ENCODE data around the gene APLP2. TPM values are rescaled to one million over a fixed set of nuclear protein-coding genes. Genes with fewer than 3 reads are reported as not detected.
"Not testable (repeated sequence)": the region's sequence is repeated elsewhere in the genome, so short reads cannot be mapped to it uniquely, and the experiment has no call there.

The APLP2 gene
- total RNA-seq, 1 donor from 2014 or later = 222 TPM

DNA sequence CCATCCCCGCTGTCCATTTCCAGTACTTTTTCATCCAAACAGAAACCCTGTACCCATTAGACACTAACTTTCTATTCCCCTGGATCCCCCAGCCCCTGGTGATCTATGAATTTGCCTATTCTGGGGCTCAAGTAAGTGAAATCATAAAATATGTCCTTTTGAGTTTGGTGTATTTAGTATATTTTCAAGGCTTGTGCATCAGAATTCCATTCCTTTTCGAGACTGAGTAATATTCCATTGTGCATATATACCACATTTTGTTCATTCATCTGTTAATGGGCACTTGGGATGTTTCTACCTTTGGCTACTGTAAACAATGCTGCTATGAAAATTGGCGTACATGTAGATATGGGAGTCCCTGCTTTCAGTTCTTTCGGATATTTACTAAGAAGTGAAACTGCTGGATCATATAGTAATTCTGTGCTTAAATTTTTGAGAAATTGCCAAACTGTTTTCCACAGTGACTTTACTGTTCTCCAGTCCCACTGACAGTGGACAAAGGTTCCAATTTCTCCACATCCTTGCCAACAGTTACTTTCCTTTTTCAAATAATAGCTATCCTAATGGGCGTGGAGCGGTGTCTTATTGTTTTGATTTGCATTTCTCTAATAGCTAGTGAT lies 16.1 kb downstream of the APLP2 start:
- intact Hi-C loops (cut with DNase I) = no loop called here
- no peak for DNase-seq (ENCODE audit: low spot score)
- ATAC-seq = no peak

- intact Hi-C loops (cut with DNase I) = no loop called here
- DNase-seq (ENCODE audit: low spot score) (no peak), ATAC-seq (no peak)
Measured at GRCh38 chr11:130086669-130087068, 17.0 kb downstream of the APLP2 start.

GRCh38 chr11:130087294-130087926 lies 17.7 kb downstream of the APLP2 start:
- ATAC-seq (no peak), DNase-seq (ENCODE audit: low spot score) (no peak)
- intact Hi-C loops (cut with DNase I) = no loop called here

DNA sequence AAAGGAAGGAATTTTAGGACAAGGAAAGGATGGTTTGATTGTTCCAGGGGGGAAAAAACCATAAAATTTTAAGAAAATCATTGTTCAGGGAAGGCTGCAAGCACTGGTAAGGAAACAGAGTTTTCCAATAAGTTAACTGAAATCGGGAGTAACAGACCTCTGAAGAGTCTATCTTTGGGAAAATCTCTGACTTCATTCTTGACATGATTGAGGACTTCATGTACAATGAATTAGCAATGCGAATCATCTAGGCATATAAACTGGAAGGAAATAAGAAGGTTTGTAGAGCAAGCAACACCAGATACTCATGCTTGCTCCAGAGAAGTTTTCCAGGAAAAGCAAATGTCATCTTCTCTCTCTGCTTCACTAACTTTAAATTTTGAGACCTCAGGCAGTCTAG lies 18.5 kb downstream of the APLP2 start:
- no peak for ATAC-seq
- intact Hi-C loops (cut with DNase I) = no loop called here
- no peak for DNase-seq (ENCODE audit: low spot score)

GRCh38 chr11:130088919-130089673 lies 19.4 kb downstream of the APLP2 start:
- no peak for ATAC-seq
- no peak for DNase-seq (ENCODE audit: low spot score)
- intact Hi-C loops (cut with DNase I) = no loop called here

- DNase-seq (ENCODE audit: low spot score) = no peak
- no peak for ATAC-seq
- intact Hi-C loops (cut with DNase I) = no loop called here
Measured at GRCh38 chr11:130089674-130090073, 20.0 kb downstream of the APLP2 start.

DNA sequence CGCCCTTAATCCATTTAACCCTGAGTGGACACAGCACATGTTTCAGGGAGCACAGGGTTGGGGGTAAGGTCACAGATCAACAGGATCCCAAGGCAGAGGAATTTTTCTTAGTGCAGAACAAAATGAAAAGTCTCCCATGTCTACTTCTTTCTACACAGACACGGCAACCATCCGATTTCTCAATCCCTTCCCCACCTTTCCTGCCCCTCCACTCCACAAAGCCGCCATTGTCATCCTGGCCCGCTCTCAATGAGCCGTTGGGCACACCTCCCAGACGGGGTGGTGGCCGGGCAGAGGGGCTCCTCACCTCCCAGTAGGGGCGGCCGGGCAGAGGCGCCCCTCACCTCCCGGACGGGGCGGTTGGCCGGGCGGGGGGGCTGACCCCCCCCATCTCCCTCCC lies 20.8 kb downstream of the APLP2 start:
- ATAC-seq; DNase-seq (ENCODE audit: low spot score); intact Hi-C loops (cut with DNase I): not testable (repeated sequence)

GRCh38 chr11:130091169-130091568 lies 21.5 kb downstream of the APLP2 start:
- intact Hi-C loops (cut with DNase I); DNase-seq (ENCODE audit: low spot score); ATAC-seq: not testable (repeated sequence)

- DNase-seq (ENCODE audit: low spot score) (no peak), ATAC-seq (no peak)
- intact Hi-C loops (cut with DNase I) = no loop called here
Measured at GRCh38 chr11:130092661-130093060, 23.0 kb downstream of the APLP2 start.

- intact Hi-C loops (cut with DNase I) = no loop called here
- DNase-seq (ENCODE audit: low spot score) (no peak), ATAC-seq (peak; percentile 59)
Measured at GRCh38 chr11:130094614-130095013, 24.9 kb downstream of the APLP2 start.

DNA sequence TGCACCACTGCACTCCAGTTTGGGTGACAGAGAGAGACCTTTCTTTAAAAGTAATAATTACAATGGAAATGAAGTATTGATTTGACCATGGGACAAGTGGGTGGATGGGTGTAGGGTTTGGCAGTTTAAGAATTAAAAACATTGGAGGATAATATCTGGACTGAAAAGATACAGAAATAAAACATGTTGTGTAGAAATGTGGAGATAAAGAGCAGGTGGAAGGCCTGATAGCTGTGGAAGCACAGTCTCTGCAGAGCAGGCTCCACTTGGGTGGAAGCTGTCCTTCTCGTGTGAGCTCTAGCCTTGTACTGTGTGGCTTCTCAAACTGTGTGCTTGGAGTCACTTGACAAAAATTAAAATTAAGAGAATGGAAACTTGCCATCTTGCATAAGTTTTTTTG lies 25.6 kb downstream of the APLP2 start:
- no peak for ATAC-seq
- intact Hi-C loops (cut with DNase I) = no loop called here

GRCh38 chr11:130096042-130096441 lies 26.3 kb downstream of the APLP2 start:
- DNase-seq (ENCODE audit: low spot score) = no peak
- no peak for ATAC-seq
- intact Hi-C loops (cut with DNase I) = no loop called here

More for the DNA sequence above, 25.6 kb downstream of the APLP2 start:
- DNase-seq (ENCODE audit: low spot score) = no peak

DNA sequence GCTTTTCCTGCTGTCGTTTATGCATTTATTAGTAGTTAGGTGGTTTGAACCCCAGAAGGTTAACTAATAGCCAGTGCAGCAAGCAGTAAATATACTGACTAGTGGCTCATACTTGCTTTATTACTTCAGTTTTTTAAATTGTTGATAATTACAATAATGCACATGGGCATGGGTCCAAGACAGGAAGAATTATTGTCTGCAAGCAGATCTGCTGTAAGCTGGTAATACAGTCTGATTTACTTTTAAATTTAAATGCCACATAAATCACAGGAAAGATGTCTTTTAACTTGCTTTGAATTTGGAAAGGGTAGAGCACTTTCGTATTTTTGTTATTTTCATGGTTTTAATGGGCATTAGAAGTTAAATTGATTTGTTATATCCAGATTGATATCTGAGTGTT lies 27.1 kb downstream of the APLP2 start:
- no peak for DNase-seq (ENCODE audit: low spot score)
- ATAC-seq = no peak
- intact Hi-C loops (cut with DNase I) = no loop called here

- intact Hi-C loops (cut with DNase I) = no loop called here
- ATAC-seq (no peak), DNase-seq (ENCODE audit: low spot score) (no peak)
Measured at GRCh38 chr11:130097285-130097684, 27.6 kb downstream of the APLP2 start.

DNA sequence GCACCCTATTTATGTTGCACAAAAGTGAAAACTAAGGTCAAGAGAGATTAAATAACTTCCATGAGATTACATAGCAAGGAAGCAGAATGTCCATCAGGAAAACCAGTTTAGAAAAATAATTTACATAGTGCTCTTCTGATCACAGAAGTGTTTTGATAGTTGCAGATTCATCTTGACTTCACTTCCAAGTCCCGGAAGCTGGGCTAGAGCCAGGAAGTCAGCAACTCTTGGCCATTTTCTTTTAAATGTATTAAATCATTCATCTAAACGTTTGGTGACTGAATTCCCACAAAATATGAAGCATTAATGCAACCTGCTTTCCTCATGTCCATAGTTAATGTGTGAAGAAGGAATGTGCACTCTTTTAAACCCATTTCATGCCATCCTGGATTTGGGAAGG lies 29.7 kb downstream of the APLP2 start:
- ATAC-seq = no peak
- intact Hi-C loops (cut with DNase I) = no loop called here
- DNase-seq (ENCODE audit: low spot score) = no peak

DNA sequence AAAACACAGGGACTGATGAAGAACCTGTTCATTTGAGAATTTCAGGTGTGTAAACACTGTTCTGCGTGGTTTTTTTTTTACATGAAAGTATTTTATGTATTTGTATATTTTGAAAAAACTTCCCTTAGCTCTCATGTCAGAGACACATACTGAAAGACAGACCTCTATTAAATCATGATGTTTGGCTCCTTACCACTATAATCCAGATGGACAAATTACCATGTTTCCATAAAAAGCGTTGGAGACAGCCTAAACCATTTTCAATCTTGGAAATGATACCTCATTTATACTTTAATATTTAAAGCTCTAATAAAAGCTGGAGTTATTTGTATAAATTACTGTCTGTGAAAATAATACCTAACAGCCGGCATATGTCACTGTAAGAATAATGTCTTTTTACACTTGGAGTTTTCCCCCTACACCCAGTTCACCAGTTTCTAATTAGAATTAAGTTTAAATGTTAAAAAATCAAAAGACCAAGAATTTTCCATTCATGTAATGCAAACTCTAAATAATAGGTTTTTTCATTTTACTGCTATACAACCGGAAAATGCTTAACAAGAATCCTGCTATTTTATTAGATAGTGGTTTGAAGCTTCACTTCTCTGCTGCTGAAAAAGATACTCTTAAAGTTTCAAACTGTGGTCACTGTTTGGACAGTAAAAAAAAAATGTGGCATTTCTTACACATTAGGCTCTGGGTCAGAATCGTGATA lies 30.8 kb downstream of the APLP2 start:
- no peak for DNase-seq (ENCODE audit: low spot score)
- intact Hi-C loops (cut with DNase I) = no loop called here
- ATAC-seq = no peak

- intact Hi-C loops (cut with DNase I) = no loop called here
- ATAC-seq (no peak), DNase-seq (ENCODE audit: low spot score) (no peak)
Measured at GRCh38 chr11:130101661-130102060, 32.0 kb downstream of the APLP2 start.

- no peak for DNase-seq (ENCODE audit: low spot score)
- ATAC-seq = peak; percentile 38
- intact Hi-C loops (cut with DNase I) = no loop called here
Measured at GRCh38 chr11:130102301-130103249, 32.9 kb downstream of the APLP2 start.
